Measurements from ENCODE around the gene SPOCK2. TPM values are rescaled to one million over a fixed set of nuclear protein-coding genes. Genes with fewer than 3 reads are reported as not detected.

The SPOCK2 gene
- total RNA-seq, 1 experiment from 2014 or later = 1.8 TPM

- H3K27me3 Mint-ChIP-seq (ENCODE audit: low read depth) = no peaks in the 10 kb centered on the region; the same call in none of the 2 replicates
- Histone ChIP-seq H2BK5ac (ENCODE audit: insufficient read length, low read length) (no peak overlapping the region), H3K56ac (ENCODE audit: insufficient read length, low read depth, low read length) (no peak overlapping the region), H3K9ac (ENCODE audit: extremely low read depth, insufficient read length, low read length) (no peak overlapping the region), H3K79me1 (ENCODE audit: insufficient read depth, low read depth, low read length, poor library complexity, severe bottlenecking) (no peaks in the 10 kb centered on the region), H4K91ac (ENCODE audit: insufficient read length, low read depth, low read length) (no peak overlapping the region), H3T11ph (ENCODE audit: low read length) (no peak overlapping the region), H2BK12ac (ENCODE audit: insufficient read length, low read depth, low read length) (no peak overlapping the region), H3K27ac (ENCODE audit: insufficient read length, low read depth, low read length) (no peak overlapping the region), H2AFZ (ENCODE audit: low read length) (no peak overlapping the region), H3K9me3 (ENCODE audit: control insufficient read depth, low read depth, low read length) (no peaks in the 10 kb centered on the region), H2BK120ac (ENCODE audit: low read depth, low read length, poor library complexity, severe bottlenecking) (no peak overlapping the region), H3K79me2 (ENCODE audit: insufficient read depth, low read length) (no peaks in the 10 kb centered on the region), H2BK15ac (ENCODE audit: low read depth, low read length) (no peak overlapping the region), H3K4me2 (ENCODE audit: insufficient read depth, insufficient read length, low read length) (no peak overlapping the region), H4K5ac (ENCODE audit: insufficient read length, low read depth, low read length) (no peak overlapping the region), H3K4me1 (ENCODE audit: insufficient read depth, low read length) (no peaks in the 10 kb centered on the region), H3K27me3 (ENCODE audit: insufficient read depth, low read length) (no peaks in the 10 kb centered on the region), H3K18ac (ENCODE audit: insufficient read length, low read depth, low read length) (no peak overlapping the region), H2AK5ac (ENCODE audit: insufficient read length, low read length) (no peak overlapping the region), H3K14ac (ENCODE audit: insufficient read depth, low read length) (no peak overlapping the region), H3K23me2 (ENCODE audit: insufficient read length, low read depth, low read length, poor library complexity, severe bottlenecking) (no peaks in the 10 kb centered on the region), H4K20me1 (ENCODE audit: control insufficient read depth, insufficient read depth, insufficient read length) (no peaks in the 10 kb centered on the region), H3K4ac (ENCODE audit: low read depth, low read length) (no peak overlapping the region), H4K8ac (replicated peaks; ENCODE audit: insufficient read length, low read depth, low read length) (no peak overlapping the region), H3K23ac (ENCODE audit: insufficient read length, low read depth, low read length) (no peak overlapping the region), H2BK20ac (ENCODE audit: low read depth, low read length, poor library complexity, severe bottlenecking) (no peak overlapping the region)
- H3K36me3 Mint-ChIP-seq (ENCODE audit: insufficient read depth in 1 of 3, low read depth in 3 of 3) = no peaks in the 10 kb centered on the region
- DNase-seq = no peak
- no peak overlapping the region; a peak in 1 of 7 replicates for H3K27ac Mint-ChIP-seq
- H3K4me1 Mint-ChIP-seq = peaks cover 6 to 28% of the 10 kb centered on the region in 2 experiments; a peak in 3 of 4 replicates
- no peak overlapping the region for H3K4me3 Mint-ChIP-seq
- no peak for TF ChIP-seq CTCF (conservative IDR thresholded peaks at IDR 0.05)
- H3K9me3 Mint-ChIP-seq = no peaks in the 10 kb centered on the region
- WGBS (ENCODE audit: extremely low coverage, insufficient read length, low lambda C conversion rate) = no CpG with 5 or more reads among the region's 20 CpGs
These were observed 10.9 kb downstream of the SPOCK2 start for GRCh38 chr10:72077275-72077990.
